Measurements from ENCODE around the gene CCNH.

The CCNH gene

GRCh38 chr5:87432460-87432859 is 19.7 kb upstream of the CCNH start:
- Histone ChIP-seq H3K27ac (replicated peaks) (no peak overlapping the region), H3K4me3 (replicated peaks; ENCODE audit: insufficient read depth, low read length) (no peak overlapping the region), H3K27me3 (ENCODE audit: insufficient read depth, poor library complexity, severe bottlenecking) (no peaks in the 10 kb centered on the region)
- TF ChIP-seq GABPA (IDR thresholded peaks at IDR 0.05; ENCODE audit: low read depth) = no peak
- TF ChIP-seq CTCF (IDR thresholded peaks at IDR 0.05; ENCODE audit: insufficient read depth, low read length) = no peak
- TF ChIP-seq SPI1 (IDR thresholded peaks at IDR 0.05; ENCODE audit: borderline replicate concordance, low read depth) = no peak
- no peak for TF ChIP-seq REST (IDR thresholded peaks at IDR 0.05; ENCODE audit: insufficient replicate concordance, low read depth)
- TF ChIP-seq POLR2AphosphoS5 (IDR thresholded peaks at IDR 0.05; ENCODE audit: low read depth) = no peak
- DNase-seq (ENCODE audit: low read depth in 1 of 2, low spot score in 1 of 2) = no peak

- no peak overlapping the region for H3K4me3 ChIP-seq (replicated peaks; ENCODE audit: insufficient read depth, low read length)
- no peaks in the 10 kb centered on the region for H3K27me3 ChIP-seq (ENCODE audit: insufficient read depth, poor library complexity, severe bottlenecking)
- no peak for TF ChIP-seq CTCF (IDR thresholded peaks at IDR 0.05; ENCODE audit: insufficient read depth, low read length)
- TF ChIP-seq SPI1 (IDR thresholded peaks at IDR 0.05; ENCODE audit: borderline replicate concordance, low read depth) = no peak
- TF ChIP-seq REST (IDR thresholded peaks at IDR 0.05; ENCODE audit: insufficient replicate concordance, low read depth) = no peak
- TF ChIP-seq GABPA (IDR thresholded peaks at IDR 0.05; ENCODE audit: low read depth) = no peak
- no peak for TF ChIP-seq POLR2AphosphoS5 (IDR thresholded peaks at IDR 0.05; ENCODE audit: low read depth)
- no peak overlapping the region for H3K27ac ChIP-seq (replicated peaks)
- DNase-seq (ENCODE audit: low read depth in 1 of 2, low spot score in 1 of 2) = no peak
Observed at GRCh38 chr5:87430863-87431457, 18.2 kb upstream of the CCNH start.

- H3K4me3 ChIP-seq (replicated peaks; ENCODE audit: insufficient read depth, low read length) = no peak overlapping the region
- H3K27me3 ChIP-seq (ENCODE audit: insufficient read depth, poor library complexity, severe bottlenecking) = no peaks in the 10 kb centered on the region
- no peak for DNase-seq (ENCODE audit: low read depth in 1 of 2, low spot score in 1 of 2)
- TF ChIP-seq SPI1 (IDR thresholded peaks at IDR 0.05; ENCODE audit: borderline replicate concordance, low read depth) (no peak), CTCF (IDR thresholded peaks at IDR 0.05; ENCODE audit: insufficient read depth, low read length) (no peak), REST (IDR thresholded peaks at IDR 0.05; ENCODE audit: insufficient replicate concordance, low read depth) (no peak), GABPA (IDR thresholded peaks at IDR 0.05; ENCODE audit: low read depth) (no peak), POLR2AphosphoS5 (IDR thresholded peaks at IDR 0.05; ENCODE audit: low read depth) (no peak)
- no peak overlapping the region for H3K27ac ChIP-seq (replicated peaks)
Observed at GRCh38 chr5:87423755-87424154, 11.0 kb upstream of the CCNH start.

All from HL-60 (cell line).